ENCODE results near the gene THOC5.

Gene THOC5

DNA sequence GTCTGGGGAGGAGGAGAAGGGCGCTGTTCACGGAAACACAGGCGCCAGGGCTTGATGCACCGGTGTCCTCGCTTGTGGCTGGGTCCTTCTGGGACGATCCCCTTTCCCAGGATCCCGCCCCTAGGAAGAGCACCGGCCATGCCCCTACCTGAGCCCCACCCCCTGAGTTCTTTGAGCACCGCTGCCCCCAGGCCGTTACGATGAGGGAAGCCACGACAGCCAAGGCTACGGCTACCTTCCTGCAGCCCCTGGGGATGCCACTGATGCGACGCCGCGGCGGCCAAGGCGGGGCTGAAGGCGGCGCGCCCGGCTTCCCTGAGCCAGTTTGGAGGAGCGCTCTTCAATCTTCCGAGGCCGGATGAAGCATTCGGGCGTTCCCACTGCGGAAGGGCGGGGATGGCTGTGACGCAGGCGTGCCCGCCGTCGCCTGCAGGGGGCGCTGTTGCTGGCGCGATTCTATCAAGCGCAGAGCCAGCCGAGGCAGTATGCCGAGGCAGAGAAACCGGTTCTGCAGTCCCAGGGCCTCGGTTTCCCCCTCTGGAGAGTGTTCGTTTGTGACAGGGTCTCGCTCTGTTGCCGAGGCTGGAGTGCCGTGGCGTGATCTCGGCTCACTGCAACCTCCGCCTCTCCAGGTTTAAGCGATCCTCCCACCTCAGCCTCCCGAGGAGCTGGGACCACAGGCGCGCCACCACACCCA is 83.2 kb downstream of the THOC5 start:
- DNase-seq: peak; percentile 67

DNA sequence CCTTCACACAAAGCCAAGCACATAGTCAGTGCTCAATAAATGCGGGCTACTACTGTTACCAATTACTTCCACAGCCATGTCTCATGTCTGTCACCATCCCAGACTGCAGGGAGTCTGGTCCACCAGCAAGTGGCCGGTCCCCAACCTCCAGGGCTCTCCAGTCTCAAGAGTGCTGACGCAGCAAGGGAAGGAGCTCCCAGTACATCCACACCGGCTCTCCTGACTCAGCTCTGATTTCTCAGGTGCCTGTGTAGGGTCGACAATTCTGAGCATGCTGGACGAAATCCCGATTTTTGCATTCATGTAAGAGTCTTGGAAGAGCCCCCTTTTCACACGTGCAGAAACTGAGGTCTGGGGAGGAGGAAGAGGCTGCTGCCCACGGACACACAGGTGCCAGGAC is 83.8 kb downstream of the THOC5 start:
- DNase-seq: no peak

- no peak for DNase-seq
These were observed 89.0 kb downstream of the THOC5 start for GRCh38 chr22:29464581-29464980.

GRCh38 chr22:29463629-29464028 is 89.9 kb downstream of the THOC5 start:
- no peak for DNase-seq

- no peak for DNase-seq
These were observed 92.3 kb downstream of the THOC5 start for GRCh38 chr22:29461263-29461662.

GRCh38 chr22:29459773-29460172 is 93.8 kb downstream of the THOC5 start:
- DNase-seq: no peak

DNA sequence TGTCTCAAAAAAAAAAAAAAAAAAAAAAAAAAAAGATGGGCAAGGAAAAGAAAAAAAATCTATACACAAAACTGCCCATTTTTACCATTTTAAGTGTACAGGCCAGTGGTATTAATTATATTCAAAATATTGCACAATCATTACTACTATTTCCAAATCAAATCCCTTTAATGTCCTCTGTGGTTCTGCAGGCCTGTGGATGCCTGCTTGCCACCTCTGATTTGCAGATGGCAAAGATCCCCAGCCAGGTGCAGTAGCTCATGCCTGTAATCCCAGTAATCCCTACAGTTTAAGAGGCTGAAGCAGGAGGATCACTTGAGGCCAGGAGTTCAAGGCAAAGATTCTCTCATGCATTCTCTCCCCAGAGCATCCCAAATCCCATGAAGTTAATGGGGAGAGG is 95.0 kb downstream of the THOC5 start:
- no peak for DNase-seq

GRCh38 chr22:29457730-29458129 is 95.8 kb downstream of the THOC5 start:
- DNase-seq: peak; percentile 29

DNA sequence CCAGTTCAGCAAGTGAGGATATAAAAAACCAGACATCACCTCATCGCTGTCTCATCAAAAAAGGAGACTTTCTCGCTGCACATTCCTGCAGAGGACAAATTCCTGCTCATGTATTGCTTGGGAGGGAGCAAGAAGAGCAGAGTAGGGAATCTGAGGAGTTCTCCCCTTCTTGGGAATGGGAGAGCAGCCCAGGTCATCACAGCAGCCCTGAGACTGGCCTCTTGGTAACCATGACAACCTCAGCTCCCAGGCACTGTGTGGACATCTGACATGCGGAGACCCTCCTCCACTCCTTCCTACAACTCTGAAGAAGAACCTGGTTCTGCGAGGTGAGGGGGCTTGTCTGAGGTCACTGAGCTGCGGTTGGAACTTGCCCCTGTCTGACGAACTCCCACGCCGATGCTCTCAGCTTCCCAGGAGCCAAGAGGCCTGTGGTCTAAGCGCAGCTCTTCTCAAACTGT is 97.3 kb downstream of the THOC5 start:
- DNase-seq: no peak

Data from CD4-positive, alpha-beta T cell treated with Interleukin-21 for 1 hour (primary cell).